GM20431 (cell line): ENCODE results near the gene PHEX.
"Not testable (repeated sequence)": the region's sequence is repeated elsewhere in the genome, so short reads cannot be mapped to it uniquely, and the experiment has no call there.

Source experiments
- in situ Hi-C: fragments of 300-500 bp; cut with MseI, MboI; formaldehyde crosslinking; loops from one replicate; pipeline ENCODE4 v1.15.0; 2020; ENCODE audit warnings: low sequenced_read_pairs; ENCODE audit not compliant: unreplicated experiment

The PHEX gene

DNA sequence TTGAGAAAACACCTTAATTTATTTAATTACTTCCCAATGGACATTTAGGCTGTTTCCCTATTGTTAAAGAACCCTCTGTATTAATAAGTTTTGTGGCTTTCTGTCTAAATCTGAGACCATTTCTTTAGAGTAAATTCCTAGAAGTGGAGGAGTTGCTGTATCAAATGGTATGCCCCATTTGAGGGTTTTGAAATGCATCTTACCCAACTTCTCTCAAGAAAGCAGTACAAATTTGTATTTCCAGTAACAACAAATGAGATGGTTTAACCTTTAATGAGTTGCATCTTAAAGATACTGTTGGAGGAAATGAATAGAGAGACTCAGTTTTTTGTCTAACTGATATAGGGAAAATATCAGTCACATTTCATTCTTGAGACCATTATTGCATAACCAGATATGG is 170.1 kb downstream of the PHEX start:
- in situ Hi-C loops: no loop called here

DNA sequence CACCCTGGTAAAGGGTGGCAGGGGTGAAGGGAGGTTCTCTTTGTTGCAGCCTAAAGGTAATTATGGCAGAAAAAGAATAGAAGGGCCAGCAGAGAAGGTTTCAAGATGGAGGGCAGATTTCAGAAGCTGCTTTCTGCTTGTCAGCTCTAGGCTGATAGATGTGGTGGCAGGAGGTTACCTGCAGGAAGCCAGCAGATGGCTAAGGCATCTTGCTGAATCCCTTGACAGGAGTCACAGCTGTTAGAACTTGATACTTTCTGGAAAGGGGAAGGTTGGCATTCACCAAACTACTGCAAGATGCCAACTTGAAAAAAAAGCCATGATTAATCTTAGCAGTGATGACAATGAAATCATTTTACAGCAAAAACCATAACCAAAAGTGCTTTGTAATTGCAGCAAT is 171.1 kb downstream of the PHEX start:
- in situ Hi-C loops: no loop called here

DNA sequence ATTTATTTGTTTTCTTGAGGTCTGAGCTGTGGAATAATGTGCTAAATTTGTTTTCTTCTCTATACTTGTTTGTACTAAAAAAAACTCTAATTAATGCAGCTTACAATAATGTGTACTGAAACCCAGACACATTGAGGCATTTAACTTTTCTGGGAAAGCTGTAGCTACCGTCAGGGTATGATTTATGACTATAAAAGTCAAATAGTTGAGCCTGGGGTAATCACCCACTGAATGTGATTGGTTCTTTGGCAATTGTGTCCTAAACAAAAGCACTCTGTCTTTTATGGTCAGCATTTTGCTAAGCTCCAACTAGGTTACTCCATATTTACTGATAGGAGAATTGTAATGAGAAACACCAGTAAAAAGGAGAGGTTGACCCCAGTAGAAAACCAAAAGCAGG is 174.7 kb downstream of the PHEX start:
- in situ Hi-C loops: no loop called here

DNA sequence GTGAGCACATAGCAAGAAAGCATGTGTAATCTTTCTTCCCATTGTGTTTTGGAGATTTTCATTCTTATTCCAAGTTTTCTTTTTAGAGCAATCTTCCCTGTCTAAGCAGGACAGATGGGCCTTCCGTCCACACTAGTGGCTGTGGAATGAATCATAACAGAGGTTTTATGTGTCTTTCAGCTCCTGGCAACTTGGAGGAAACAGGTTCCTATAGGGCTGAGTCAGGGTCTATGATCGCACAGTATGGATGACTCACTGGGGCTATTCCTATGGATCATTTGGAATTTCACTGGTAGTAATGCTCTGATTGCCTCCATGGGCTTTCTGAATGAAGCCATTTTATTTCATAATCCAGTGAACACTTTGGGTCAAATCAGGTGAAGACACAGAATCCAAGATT is 188.8 kb downstream of the PHEX start:
- in situ Hi-C loops: no loop called here

DNA sequence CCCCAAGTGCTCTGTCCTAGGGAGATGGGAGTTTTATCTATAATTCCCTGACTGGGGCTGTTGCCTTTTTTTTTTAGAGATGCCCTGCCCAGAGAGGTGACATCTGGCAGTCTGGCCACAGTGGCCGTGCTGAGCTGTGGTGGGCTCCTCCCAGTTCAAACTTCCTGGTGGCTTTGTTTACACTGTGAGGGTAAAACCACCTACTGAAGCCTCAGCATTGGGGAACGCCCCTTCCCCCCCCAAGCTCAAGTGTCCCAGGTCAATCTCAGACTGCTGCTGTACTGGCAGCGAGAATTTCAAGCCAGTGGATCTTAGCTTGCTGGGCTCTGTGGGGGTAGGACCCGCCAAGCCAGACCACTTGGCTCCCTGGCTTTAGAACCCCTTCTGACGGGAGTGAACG is 202.3 kb downstream of the PHEX start:
- in situ Hi-C loops: no loop called here

DNA sequence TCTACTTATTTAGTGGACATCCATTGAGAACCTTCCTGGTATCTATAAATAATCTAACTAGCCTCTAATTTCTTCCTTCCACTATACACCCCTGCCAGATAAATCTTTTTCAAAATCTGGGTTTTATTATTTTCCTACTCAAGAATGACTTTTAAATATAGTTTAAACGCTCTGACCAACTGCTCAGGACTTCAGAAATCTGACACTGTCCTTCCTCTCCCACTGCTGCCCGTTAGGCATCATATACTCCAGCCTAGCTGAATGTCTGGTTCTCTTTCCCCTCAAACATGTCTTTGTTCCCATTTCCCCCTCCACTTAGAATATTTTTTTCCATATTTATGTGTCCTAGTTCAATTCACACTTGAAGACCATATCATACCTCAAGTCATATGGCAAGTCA is 205.4 kb downstream of the PHEX start:
- in situ Hi-C loops: no loop called here

DNA sequence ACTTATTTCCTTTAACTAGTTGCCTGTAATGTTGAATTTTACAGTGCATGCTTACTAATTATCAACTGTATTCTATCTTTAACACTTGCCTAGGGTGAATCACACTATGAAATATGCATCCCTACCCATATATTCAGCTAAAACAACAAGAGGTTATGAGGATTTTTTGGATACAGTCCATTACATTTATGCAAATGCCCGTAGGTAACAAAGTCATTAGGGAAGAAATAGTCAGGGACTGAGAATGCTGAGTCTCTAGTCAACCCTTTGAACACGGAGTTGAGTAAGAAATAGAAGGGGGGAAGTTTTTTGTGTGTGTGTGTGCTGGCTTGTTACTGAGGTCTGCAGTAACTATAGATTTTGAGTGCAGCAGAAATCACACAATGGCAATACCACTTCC is 214.5 kb downstream of the PHEX start:
- in situ Hi-C loops: no loop called here

DNA sequence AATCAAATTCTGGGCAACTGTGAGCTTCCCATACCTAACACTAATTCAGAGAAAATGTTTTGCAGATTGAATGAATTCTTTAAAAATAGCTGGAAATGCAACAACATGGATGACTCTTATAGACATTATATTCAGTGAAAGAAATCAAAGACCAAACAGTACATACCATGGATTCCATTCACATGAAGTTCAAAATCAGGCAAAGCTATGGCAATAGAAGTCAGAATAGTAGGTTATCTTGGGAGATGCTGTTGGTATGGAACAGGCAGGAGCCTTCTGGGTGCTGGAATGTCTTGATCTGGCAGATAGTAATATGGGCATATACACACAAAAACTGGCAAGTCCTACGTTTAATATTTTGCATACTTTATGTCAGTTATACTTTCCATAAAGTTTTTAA is 215.0 kb downstream of the PHEX start:
- in situ Hi-C loops: no loop called here

DNA sequence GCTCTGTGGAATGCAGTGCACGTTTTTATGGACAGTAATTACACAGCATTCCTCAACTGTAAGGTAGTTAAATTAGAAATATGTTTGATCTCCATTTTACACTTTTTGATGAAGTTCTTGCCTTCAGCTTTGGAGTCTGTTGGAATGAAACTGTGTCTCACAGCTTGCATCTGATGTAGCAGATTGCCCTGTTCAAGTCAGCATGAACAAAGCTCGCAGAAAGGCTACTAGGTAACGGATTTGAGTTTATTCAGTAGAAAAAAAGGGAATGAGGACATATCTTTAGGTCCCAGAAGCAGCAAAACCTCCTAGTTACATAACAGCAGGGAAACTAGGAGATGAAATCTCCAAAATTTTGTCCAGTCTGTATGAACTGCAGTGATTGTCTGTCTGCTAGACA is 216.3 kb downstream of the PHEX start:
- in situ Hi-C loops: no loop called here

DNA sequence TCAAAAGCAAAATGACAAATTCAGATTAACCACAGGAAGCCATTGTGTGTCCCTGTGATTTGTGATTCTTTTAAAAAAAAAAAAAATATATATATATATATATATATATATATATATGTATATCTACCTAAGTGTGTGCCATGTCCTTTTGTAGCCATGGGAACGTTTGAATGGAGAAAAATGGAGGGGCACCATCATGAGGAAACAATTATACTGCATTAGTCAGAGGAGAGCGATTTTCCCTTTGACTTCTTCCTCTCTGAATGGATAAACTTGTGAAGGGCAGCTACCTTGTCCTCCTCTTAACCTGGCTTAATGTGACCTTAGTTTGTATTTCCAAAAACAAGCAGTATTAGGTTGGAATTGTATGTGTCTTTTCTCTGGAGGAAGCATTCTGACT is 217.2 kb downstream of the PHEX start:
- in situ Hi-C loops: no loop called here

DNA sequence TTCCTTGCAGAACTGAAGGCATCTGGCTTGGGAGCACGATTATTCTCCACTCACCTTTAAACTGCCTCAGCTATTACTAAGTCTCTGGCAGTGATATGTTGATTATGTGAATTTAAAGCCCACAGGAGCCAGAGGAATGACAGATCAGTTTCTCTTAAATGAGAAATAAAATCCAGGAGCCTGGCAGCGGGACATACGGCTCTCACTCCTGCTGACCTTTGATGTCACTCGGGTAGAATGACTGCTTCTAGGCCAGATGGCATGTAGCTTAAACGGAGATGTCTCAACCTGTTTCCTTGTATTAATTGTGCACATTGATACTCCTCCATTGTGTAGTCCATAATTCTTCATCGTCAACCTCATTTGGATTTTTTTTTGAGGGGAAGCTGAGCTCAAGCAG is 236.6 kb downstream of the PHEX start:
- in situ Hi-C loops: no loop called here

DNA sequence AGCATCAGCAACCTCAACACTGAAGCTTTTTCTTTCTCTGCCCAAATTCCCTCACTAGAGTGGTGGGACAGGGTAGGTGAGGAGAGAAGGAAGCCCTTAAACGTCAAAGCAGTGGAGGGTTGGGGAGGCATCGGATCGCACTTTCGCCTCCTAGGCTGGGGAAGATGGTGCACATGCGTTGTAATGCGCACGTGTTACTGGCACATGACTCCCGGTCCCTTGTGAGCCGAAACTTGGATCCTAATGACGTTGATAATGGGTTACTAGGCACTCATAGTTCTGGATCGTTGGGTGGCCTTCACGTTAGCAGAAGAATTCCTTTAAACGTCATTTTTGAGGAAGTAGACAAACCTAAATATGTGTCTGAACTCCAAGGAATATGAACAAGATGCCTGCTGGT is 240.5 kb downstream of the PHEX start, which contains the start of gene CBLL2:
Gene CBLL2 (plus strand): TSS at position 301 of the 400 bp plus-strand sequence. CDS start 79 bp downstream, at position 380.
- in situ Hi-C loops: no loop called here

DNA sequence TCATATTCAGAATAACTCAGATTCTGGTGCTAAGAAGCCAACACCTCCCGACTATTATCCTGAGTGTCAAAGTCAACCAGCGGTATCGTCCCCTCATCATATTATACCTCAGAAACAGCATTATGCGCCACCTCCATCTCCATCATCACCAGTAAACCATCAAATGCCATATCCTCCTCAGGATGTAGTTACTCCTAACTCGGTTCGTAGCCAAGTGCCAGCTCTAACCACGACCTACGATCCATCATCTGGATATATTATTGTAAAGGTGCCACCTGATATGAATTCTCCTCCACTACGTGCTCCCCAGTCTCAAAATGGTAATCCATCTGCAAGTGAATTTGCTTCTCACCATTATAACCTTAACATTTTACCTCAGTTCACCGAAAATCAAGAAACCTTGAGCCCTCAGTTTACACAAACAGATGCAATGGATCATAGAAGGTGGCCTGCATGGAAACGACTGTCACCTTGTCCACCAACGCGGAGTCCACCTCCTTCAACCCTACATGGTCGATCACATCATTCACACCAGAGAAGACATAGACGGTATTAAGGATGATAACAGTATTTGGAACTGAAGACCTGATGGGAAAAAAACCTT is 241.7 kb downstream of the PHEX start:
- in situ Hi-C loops: no loop called here

DNA sequence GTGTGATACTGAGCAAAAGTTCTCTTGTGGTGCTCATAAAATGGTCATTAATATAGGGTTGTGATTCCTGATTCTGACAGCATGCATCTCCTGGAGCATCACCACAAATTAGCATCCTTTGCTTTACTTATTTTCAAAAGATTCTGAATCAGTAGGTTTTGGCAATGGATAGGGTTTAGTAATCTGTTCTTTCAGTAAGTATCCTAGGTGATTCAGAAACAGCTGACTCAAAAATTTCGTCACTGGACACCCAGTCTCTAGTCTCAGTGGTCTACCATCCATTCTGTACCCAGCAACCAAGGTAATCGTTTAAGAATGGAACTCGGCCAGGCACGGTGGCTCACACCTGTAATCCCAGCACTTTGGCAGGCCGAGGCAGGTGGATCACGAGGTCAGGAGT is 244.7 kb downstream of the PHEX start:
- in situ Hi-C loops: no loop called here

DNA sequence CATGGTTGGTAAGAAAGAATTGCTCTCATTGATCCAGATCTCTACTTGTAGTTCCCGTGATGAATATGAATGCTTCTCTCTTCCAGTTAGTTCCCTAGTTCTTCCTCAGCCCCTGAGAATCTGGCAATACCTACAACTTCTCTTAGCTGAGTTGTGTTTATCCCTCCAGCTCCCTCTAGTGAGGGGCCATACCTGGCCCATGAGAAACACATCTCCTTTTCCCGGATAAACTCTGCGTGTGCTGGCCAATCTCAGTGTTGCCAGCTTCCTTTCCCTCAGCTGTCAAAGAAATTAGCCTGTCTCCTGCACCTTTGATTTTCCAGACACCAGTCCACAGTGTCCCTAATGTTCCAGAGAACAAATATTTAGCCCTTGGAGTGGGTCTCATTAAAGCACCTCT is 246.2 kb downstream of the PHEX start:
- in situ Hi-C loops: no loop called here

DNA sequence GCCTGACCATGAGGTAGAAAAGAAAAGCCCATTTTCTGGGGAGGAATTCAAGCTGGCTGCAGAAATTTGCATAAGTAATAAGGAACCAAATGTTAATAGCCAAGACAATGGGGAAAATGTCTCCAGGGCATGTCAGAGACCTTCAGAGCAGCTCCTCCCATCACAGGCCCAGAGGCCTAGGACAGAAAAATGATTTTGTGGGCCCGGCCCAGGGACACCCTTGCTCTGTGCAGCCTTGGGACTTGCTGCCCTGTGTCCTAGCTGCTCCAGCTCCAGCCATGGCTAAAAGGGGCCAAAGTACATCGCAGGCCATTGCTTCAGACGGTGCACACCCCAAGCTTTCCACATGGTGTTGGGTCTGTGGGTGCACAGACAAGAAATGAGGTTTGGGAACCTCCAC is 257.1 kb downstream of the PHEX start:
- in situ Hi-C loops: not testable (repeated sequence)

DNA sequence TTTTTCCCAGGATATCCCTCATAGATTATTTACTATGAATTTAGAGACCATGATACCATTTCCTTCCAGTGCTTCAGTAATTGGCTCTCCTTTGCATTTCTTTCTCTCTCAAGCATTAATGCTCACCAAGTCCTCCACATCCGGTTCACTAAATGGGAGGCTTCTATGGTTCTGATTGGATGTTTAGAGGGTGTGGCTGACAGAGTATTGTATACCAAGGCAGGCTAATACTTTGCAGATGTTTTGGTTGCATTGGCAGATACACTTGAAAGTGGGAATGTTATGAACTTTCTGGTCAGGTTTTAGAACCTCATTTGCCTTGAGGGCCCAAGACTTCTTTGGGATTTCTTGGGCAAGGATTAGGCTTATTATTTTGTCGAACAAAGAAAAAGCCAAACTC is 264.7 kb downstream of the PHEX start:
- in situ Hi-C loops: no loop called here

DNA sequence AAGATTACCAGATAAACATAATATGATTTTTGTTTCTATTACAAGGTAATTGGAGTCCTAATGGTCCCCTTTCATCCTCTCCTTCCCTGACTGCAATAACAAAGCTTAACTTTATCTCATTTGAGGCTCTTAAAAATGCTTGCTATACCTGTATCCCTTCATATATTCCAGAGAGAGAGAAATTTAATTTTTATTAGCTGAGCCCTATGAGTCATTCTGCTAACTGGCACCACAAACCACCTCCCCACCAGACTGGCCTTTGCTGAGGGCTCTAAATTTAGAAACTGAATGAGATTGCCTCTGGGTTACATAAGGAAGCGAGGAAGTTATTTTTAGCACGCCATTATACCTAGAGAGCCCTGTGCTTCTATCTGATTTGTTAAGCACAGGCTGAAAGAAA is 268.0 kb downstream of the PHEX start:
- in situ Hi-C loops: no loop called here
